Esophagus squamous epithelium (tissue), 5 donors: Measurements from ENCODE around the gene MYBL2. TPM values are rescaled to one million over a fixed set of nuclear protein-coding genes. Genes with fewer than 3 reads are reported as not detected.

ENCODE experiments used
- DNase-seq: peaks from one replicate; lab custom pipeline; 2025; lab: John Stamatoyannopoulos, UW
- H3K27ac ChIP-seq, 4 donors: fragments of 200-600 bp; sonication (generic); one replicate each; pipeline ENCODE4 v1.5.1; 2016 to 2019; ENCODE audit warnings: mild to moderate bottlenecking in 1 of 4
- H3K27me3 ChIP-seq, 4 donors: fragments of 200-600 bp; sonication (generic); 1 replicate in 3 of 4; 2 replicates in 1 of 4; pipeline versions ENCODE4 v1.5.1 to v1.6.0; 2017 to 2021; ENCODE audit warnings: antibody characterized with exemption in 1 of 4
- H3K36me3 ChIP-seq, 3 donors: fragments of 200-600 bp; sonication (generic); one replicate each; pipeline ENCODE4 v1.5.1; 2016 to 2019
- H3K4me1 ChIP-seq, 3 donors: fragments of 200-600 bp; sonication (generic); one replicate each; pipeline ENCODE4 v1.5.1; 2017 to 2019
- H3K4me3 ChIP-seq, 4 donors: fragments of 200-600 bp; sonication (generic); 1 replicate in 3 of 4; 2 replicates in 1 of 4; pipeline ENCODE4 v1.5.1; 2016 to 2019; ENCODE audit warnings: mild to moderate bottlenecking in 2 of 4, moderate library complexity in 1 of 4
- H3K9me3 ChIP-seq, 3 donors: fragments of 200-600 bp; sonication (generic); one replicate each; pipeline ENCODE4 v1.5.1; 2016 to 2019
- CTCF ChIP-seq, 6 experiments: fragments of 450-650 bp in 4 of 6; fragments of 200-600 bp in 2 of 6; sonication (generic) in 2 of 6; IDR thresholded peaks; one replicate each; pipeline ENCODE4 v1.5.1; 2016 to 2019; ENCODE audit warnings: antibody characterized with exemption in 6 of 6, mild to moderate bottlenecking in 4 of 6, moderate library complexity in 4 of 6
- POLR2A ChIP-seq, 4 donors: fragments of 450-650 bp; IDR thresholded peaks; one replicate each; pipeline ENCODE4 v1.6.1; 2017; ENCODE audit warnings: antibody characterized with exemption in 4 of 4, mild to moderate bottlenecking in 4 of 4, moderate library complexity in 3 of 4
- WGBS, 2 donors: methylation state at CpG; one replicate each; pipeline ENCODE4 v1.1.5; 2018; 5-methylcytosine and 5-hydroxymethylcytosine counted together
- intact Hi-C: fragments of 100-400 bp; cut with DNase I; formaldehyde crosslinking; loops from one replicate; pipeline ENCODE4 v1.15.0; 2022
- total RNA-seq, 4 donors: library from RNA; depleted of rRNA; stranded (reverse); fragments of >200 nt; gene quantifications; one replicate each; pipeline ENCODE4 v1.1.0, GENCODE V29; 2016
- donor health status: DM: yes; HTN: yes; CAD: no.

The MYBL2 gene
- total RNA-seq, 4 donors from 2014 or later, result 3.1 to 19.9 (median 11.9) TPM

GRCh38 chr20:43716123-43716522, 49.2 kb downstream of the MYBL2 start:
- no peak overlapping the region for H3K27ac ChIP-seq
- no peaks in the 10 kb centered on the region for H3K4me1 ChIP-seq
- H3K36me3 ChIP-seq, result no peaks in the 10 kb centered on the region
- WGBS, 2 donors, result 100% methylated on average over 1 of the region's 4 CpGs
- TF ChIP-seq CTCF (IDR thresholded peaks at IDR 0.05), result no peak
- no peak for TF ChIP-seq POLR2A (IDR thresholded peaks at IDR 0.05)
- no peak for DNase-seq
- no peaks in the 10 kb centered on the region for H3K9me3 ChIP-seq
- no peaks in the 10 kb centered on the region for H3K27me3 ChIP-seq
- intact Hi-C loops, result no loop called here
- H3K4me3 ChIP-seq, result no peak overlapping the region

- DNase-seq, result no peak
- Histone ChIP-seq H3K4me1 (peaks cover 0 to 6% (median 0%) of the 10 kb centered on the region in 3 donors), H3K9me3 (no peaks in the 10 kb centered on the region), H3K27ac (no peak overlapping the region), H3K27me3 (no peaks in the 10 kb centered on the region), H3K4me3 (no peak overlapping the region), H3K36me3 (no peaks in the 10 kb centered on the region)
- 63 to 81% methylated on average over 3 to 6 of the region's 12 CpGs for WGBS, 2 donors
- intact Hi-C loops, result no loop called here
- TF ChIP-seq CTCF (IDR thresholded peaks at IDR 0.05) (no peak), POLR2A (IDR thresholded peaks at IDR 0.05) (no peak)
Observed at GRCh38 chr20:43716757-43717615, 50.1 kb downstream of the MYBL2 start.

- intact Hi-C loops, result no loop called here
- DNase-seq, result no peak
- no peaks in the 10 kb centered on the region for H3K36me3 ChIP-seq
- H3K27me3 ChIP-seq, result no peaks in the 10 kb centered on the region
- no peak overlapping the region for H3K4me3 ChIP-seq
- H3K27ac ChIP-seq, result no peak overlapping the region
- H3K4me1 ChIP-seq, result peaks cover 0 to 8% (median 0%) of the 10 kb centered on the region in 3 donors
- WGBS, 2 donors, result 48 to 49% methylated on average over 2 to 3 of the region's 4 CpGs
- no peak for TF ChIP-seq CTCF (IDR thresholded peaks at IDR 0.05)
- no peak for TF ChIP-seq POLR2A (IDR thresholded peaks at IDR 0.05)
- H3K9me3 ChIP-seq, result no peaks in the 10 kb centered on the region
Observed at GRCh38 chr20:43717616-43717995, 50.7 kb downstream of the MYBL2 start.

GRCh38 chr20:43720007-43720406, 53.1 kb downstream of the MYBL2 start:
- Histone ChIP-seq H3K27me3 (no peaks in the 10 kb centered on the region), H3K27ac (no peak overlapping the region), H3K4me3 (no peak overlapping the region), H3K9me3 (no peaks in the 10 kb centered on the region), H3K4me1 (peaks cover 0 to 8% (median 0%) of the 10 kb centered on the region in 3 donors), H3K36me3 (no peaks in the 10 kb centered on the region)
- intact Hi-C loops, result no loop called here
- WGBS, 2 donors, result 71 to 100% methylated on average over 1 of the region's 1 CpG
- TF ChIP-seq POLR2A (IDR thresholded peaks at IDR 0.05) (no peak), CTCF (IDR thresholded peaks at IDR 0.05) (no peak)
- DNase-seq, result no peak

- intact Hi-C loops, result no loop called here
- 0% methylated on average over 1 of the region's 2 CpGs; no CpG with 5 or more reads in 1 of the 2 donors for WGBS, 2 donors
- Histone ChIP-seq H3K27me3 (no peaks in the 10 kb centered on the region), H3K4me1 (peaks cover 0 to 8% (median 0%) of the 10 kb centered on the region in 3 donors), H3K4me3 (no peak overlapping the region), H3K9me3 (no peaks in the 10 kb centered on the region), H3K36me3 (no peaks in the 10 kb centered on the region), H3K27ac (no peak overlapping the region)
- no peak for DNase-seq
- TF ChIP-seq CTCF (IDR thresholded peaks at IDR 0.05), result no peak
- no peak for TF ChIP-seq POLR2A (IDR thresholded peaks at IDR 0.05)
Observed at GRCh38 chr20:43721097-43721428, 54.1 kb downstream of the MYBL2 start.
